Activated T-helper 2 cell treated with anti-CD3 and anti-CD28 coated beads, Interferon-gamma antibody, Interleukin-2, Interleukin-4, amounts not matched to agents 10 μg/mL and 5 μg/mL and 100 μg/mL, durations not matched to agents 14 hours and 24 hours and 36 hours (primary cell): Measurements from ENCODE around the gene MTOR. TPM values are rescaled to one million over a fixed set of nuclear protein-coding genes. Genes with fewer than 3 reads are reported as not detected.

Experiments
- DNase-seq: peaks from one replicate; pipeline ENCODE4 v3.0.0; 2021; ENCODE audit warnings: low spot score
- H3K27ac Mint-ChIP-seq: one replicate; pipeline ENCODE4 v1.8.0; 2021; ENCODE audit warnings: mixed read lengths
- H3K27me3 Mint-ChIP-seq: one replicate; pipeline ENCODE4 v1.8.0; 2021; ENCODE audit warnings: low read depth, mixed read lengths
- H3K36me3 Mint-ChIP-seq: one replicate; pipeline ENCODE4 v1.8.0; 2021; ENCODE audit warnings: low read depth, mixed read lengths
- H3K4me1 Mint-ChIP-seq: one replicate; pipeline ENCODE4 v1.8.0; 2021; ENCODE audit warnings: low read depth, mixed read lengths
- H3K4me3 Mint-ChIP-seq: one replicate; pipeline ENCODE4 v1.8.0; 2021; ENCODE audit warnings: low read depth, mild to moderate bottlenecking, moderate library complexity, mixed read lengths
- H3K9me3 Mint-ChIP-seq: one replicate; pipeline ENCODE4 v1.8.0; 2021; ENCODE audit warnings: mixed read lengths
- intact Hi-C: fragments of 100-400 bp; cut with micrococcal nuclease; formaldehyde crosslinking; loops from one replicate; pipeline ENCODE4 v1.15.1; 2023
- total RNA-seq: library from RNA; stranded (reverse); gene quantifications from 2 replicates; pipeline ENCODE4 v1.2.3, GENCODE V29; 2022

Gene MTOR
- total RNA-seq, 1 donor from 2014 or later = 44.5 TPM

- no peaks in the 10 kb centered on the region for H3K27me3 Mint-ChIP-seq
- H3K4me1 Mint-ChIP-seq = peaks cover 28% of the 10 kb centered on the region
- no peak overlapping the region for H3K27ac Mint-ChIP-seq
- DNase-seq = no peak
- intact Hi-C loops = no loop called here
- peak overlapping the region; percentile 1 for H3K4me3 Mint-ChIP-seq
- H3K9me3 Mint-ChIP-seq = no peaks in the 10 kb centered on the region
- peaks cover 59% of the 10 kb centered on the region for H3K36me3 Mint-ChIP-seq
Measured at GRCh38 chr1:11291049-11291448, 28.7 kb upstream of the MTOR start.

DNA sequence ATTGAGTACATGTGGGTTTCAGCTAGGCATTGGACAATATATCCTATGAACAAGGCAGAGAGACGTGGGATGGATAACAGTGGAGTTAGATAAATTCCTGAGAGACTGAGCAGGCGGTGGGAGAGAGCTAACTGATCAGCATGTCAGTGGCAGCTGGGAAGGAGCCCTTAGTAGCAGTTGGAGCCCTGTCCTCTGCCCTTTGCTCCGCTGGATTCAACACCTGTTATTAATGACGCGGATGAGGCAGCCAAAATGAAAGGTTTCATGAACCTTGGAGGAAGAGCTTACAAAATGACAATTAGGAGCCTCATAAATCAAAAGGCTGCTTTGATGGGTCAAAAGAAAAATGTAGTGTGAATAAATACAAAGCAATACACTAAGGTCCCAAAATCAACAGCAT is 26.7 kb upstream of the MTOR start:
- Mint-ChIP-seq H3K4me1 (peaks cover 36% of the 10 kb centered on the region), H3K4me3 (no peak overlapping the region), H3K9me3 (no peaks in the 10 kb centered on the region), H3K27ac (no peak overlapping the region), H3K27me3 (no peaks in the 10 kb centered on the region), H3K36me3 (peaks cover 62% of the 10 kb centered on the region)
- intact Hi-C loops = no loop called here
- DNase-seq = no peak

DNA sequence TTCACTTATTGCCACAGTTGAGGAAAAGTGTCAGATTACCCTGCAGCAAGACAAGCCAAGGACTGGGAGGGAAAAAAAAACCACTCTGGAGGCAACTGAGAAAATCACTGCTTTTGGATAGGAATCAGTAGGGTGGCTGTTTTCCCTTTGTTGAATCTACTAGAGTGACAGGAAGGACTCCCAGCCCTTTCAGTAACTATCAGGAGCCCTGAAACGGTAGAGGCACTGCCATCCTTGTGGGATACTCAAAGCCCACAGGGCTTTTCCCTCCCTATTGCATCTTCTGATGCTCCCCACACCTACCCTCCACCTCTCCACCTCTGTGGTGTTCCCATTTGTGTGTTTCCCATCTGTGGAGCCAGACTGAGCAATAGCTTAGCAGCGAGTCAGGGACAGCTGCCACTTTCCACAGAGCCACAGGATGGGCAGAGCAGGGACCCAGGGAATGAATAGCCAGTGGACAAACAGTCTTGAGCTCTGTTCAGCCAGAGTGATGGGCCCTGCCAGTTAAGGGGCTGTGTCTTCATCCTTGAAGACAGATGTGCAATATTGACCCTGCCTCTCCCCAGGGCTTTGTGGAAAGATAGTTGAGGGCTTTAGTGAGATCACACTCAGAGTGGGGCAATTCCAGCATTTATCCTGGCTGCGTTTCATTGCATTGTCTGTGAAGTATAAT is 24.5 kb upstream of the MTOR start:
- no peak for DNase-seq
- no peaks in the 10 kb centered on the region for H3K27me3 Mint-ChIP-seq
- H3K36me3 Mint-ChIP-seq = peaks cover 68% of the 10 kb centered on the region
- no peak overlapping the region for H3K27ac Mint-ChIP-seq
- intact Hi-C loops = no loop called here
- H3K4me3 Mint-ChIP-seq = no peak overlapping the region
- peaks cover 3% of the 10 kb centered on the region for H3K9me3 Mint-ChIP-seq
- H3K4me1 Mint-ChIP-seq = peaks cover 47% of the 10 kb centered on the region

DNA sequence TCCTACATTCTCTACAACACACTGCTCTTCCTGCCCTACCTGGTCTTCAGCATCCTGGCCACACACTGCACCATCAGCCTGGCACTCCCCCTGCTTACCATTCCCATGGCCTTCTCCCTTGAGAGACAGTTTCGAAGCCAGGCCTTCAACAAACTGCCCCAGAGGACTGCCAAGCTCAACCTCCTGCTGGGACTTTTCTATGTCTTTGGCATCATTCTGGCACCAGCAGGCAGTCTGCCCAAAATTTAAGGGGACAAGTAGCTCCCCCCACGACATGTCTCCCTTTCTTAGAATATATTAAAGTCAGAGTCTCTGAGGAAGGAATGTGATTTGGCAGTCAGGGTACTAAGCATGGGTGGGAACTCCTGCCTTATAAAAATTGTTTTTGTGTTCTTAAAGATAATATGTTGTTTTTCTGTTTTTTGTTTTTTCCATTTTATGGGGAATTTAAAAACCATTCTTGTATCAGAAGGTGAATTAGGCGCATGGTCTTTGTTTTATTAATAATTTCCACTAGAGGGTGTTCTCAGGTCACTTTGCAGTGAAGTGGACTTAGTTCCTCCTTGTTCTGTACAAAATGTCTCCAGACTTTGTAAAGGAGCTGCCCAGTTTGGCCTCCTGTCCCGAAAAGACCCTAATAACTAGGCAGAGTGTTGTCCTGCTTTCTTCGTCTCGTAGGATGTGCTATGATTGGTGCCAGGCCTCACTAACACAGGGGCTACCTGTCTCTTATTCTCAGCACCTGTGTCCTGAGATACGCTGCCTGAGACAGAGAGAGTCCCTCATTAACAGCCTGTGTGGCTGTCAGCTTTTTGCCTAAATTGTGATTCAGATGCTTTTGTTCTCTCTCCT is 23.8 kb upstream of the MTOR start:
- Mint-ChIP-seq H3K27ac (peak overlapping the region; percentile 5), H3K4me1 (peaks cover 51% of the 10 kb centered on the region), H3K9me3 (peaks cover 3% of the 10 kb centered on the region), H3K27me3 (no peaks in the 10 kb centered on the region), H3K4me3 (no peak overlapping the region), H3K36me3 (peaks cover 70% of the 10 kb centered on the region)
- intact Hi-C loops = no loop called here
- DNase-seq = no peak

DNA sequence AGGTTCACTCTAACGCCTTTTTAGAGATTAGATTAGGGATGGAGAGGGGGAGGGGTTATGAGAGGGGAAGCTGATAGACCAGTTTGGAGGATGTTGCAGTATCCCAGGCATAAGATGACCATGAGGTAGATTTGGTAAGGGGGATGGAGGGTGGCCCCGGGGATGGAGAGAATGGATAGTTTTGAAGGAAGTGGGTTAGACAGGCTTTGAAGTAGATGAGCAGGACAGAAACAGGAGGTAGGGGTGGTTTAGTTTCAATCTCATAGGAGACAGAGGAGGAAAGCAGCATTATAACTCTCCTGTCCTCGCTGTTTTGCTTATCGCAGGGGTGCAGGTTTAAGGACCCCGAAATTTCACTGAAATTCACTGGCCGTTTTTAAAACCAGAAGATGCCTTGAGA is 22.4 kb upstream of the MTOR start:
- Mint-ChIP-seq H3K27ac (peak overlapping the region; percentile 58), H3K36me3 (peaks cover 73% of the 10 kb centered on the region), H3K27me3 (no peaks in the 10 kb centered on the region), H3K4me3 (peak overlapping the region; percentile 47), H3K9me3 (peaks cover 3% of the 10 kb centered on the region), H3K4me1 (peaks cover 55% of the 10 kb centered on the region)
- DNase-seq = no peak
- intact Hi-C loops = no loop called here

DNA sequence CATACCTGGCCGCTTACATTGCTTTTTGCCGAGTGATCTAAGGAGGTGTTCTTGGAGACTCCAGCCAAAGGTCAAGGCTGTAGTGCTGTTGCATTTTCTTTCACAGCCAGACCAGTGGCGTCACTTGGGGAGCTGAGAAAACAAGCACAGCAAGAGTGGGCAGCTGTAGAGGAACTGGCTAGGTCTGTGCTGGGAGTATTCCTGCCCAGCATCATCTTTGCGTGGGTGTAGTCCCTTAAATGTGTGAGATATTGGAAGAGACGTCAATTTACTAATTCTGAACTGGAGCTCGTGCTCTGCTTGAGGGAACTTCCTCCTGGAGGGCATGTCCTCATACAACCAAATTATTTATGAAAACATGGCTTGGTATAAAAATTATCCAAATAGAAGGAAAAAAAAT is 20.8 kb upstream of the MTOR start:
- no peak overlapping the region for H3K27ac Mint-ChIP-seq
- H3K36me3 Mint-ChIP-seq = peaks cover 82% of the 10 kb centered on the region

GRCh38 chr1:11281518-11282331 is 19.4 kb upstream of the MTOR start:
- Mint-ChIP-seq H3K36me3 (peaks cover 85% of the 10 kb centered on the region), H3K27me3 (no peaks in the 10 kb centered on the region), H3K9me3 (peaks cover 3% of the 10 kb centered on the region), H3K4me1 (peaks cover 64% of the 10 kb centered on the region), H3K4me3 (peak overlapping the region; percentile 43), H3K27ac (peak overlapping the region; percentile 76)
- intact Hi-C loops = no loop called here
- no peak for DNase-seq

More for the DNA sequence above, 20.8 kb upstream of the MTOR start:
- intact Hi-C loops = no loop called here
- no peak for DNase-seq
- Mint-ChIP-seq H3K9me3 (peaks cover 3% of the 10 kb centered on the region), H3K27me3 (no peaks in the 10 kb centered on the region), H3K4me1 (peaks cover 63% of the 10 kb centered on the region), H3K4me3 (no peak overlapping the region)

DNA sequence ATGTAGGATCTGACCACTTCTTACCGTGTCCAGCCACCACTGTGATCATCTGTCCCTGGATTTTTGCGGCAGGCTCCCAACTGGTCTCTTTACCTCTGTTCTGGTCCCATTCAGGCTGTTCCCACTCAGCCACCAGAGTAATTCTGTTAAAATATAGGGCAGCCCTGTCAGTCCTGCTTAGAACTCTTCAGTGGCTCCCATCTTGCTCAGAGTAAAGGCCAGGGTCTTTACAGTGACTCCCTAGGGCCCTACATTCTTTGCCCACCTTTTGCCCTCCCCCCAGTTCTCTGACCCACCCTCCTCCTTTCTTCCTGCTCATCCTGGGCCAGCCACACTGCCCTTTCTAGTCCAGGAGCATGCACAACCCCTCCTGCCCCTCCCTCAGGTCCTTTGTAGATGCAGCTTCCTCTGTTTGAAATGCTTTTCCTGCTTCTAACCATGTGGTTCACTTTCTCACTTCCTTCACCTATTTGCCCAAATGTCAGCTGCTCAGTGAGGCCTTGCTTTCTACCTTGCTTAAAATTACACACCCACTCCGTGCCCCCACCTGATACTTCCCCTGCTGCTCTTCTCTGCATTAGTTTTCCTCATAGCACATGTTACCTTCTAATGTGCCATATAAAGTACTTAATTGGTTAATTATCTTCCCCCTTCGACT is 18.5 kb upstream of the MTOR start:
- H3K27me3 Mint-ChIP-seq = no peaks in the 10 kb centered on the region
- no peak for DNase-seq
- peak overlapping the region; percentile 76 for H3K27ac Mint-ChIP-seq
- H3K36me3 Mint-ChIP-seq = peaks cover 85% of the 10 kb centered on the region
- intact Hi-C loops = no loop called here
- H3K4me3 Mint-ChIP-seq = peak overlapping the region; percentile 43
- H3K4me1 Mint-ChIP-seq = peaks cover 66% of the 10 kb centered on the region
- H3K9me3 Mint-ChIP-seq = peaks cover 3% of the 10 kb centered on the region

DNA sequence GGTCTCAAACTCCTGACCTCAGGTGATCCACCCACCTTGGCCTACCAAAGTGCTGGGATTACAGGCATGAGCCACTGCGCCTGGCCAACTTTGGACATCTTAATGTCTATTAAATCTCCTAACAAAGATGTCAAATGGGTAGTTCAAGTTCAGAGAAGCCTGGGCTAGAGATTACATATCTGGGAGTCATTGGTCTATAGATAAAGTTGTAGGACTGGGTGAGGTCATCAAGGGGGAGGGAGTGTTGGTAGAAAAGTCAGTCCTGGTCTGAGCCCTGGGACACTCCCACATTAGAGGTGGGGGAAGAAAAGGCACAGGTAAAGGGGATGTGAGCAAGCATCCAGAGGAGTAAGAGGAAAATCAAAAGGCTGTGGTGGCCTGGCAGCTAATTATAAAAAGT is 17.3 kb upstream of the MTOR start:
- Mint-ChIP-seq H3K4me3 (no peak overlapping the region), H3K27me3 (no peaks in the 10 kb centered on the region), H3K9me3 (peaks cover 3% of the 10 kb centered on the region), H3K4me1 (peaks cover 64% of the 10 kb centered on the region), H3K36me3 (peaks cover 83% of the 10 kb centered on the region), H3K27ac (peak overlapping the region; percentile 7)
- no peak for DNase-seq
- intact Hi-C loops = loop anchor here (10.0 kb wide), 1 partner anchor 655 kb away; the partner anchor contains the start of gene PLOD1

- peaks cover 3% of the 10 kb centered on the region for H3K9me3 Mint-ChIP-seq
- no peak for DNase-seq
- intact Hi-C loops = loop anchor here (10.0 kb wide), 1 partner anchor 656 kb away; the partner anchor contains the start of gene PLOD1
- peaks cover 81% of the 10 kb centered on the region for H3K36me3 Mint-ChIP-seq
- H3K27me3 Mint-ChIP-seq = no peaks in the 10 kb centered on the region
- H3K4me3 Mint-ChIP-seq = no peak overlapping the region
- H3K4me1 Mint-ChIP-seq = peaks cover 60% of the 10 kb centered on the region
- H3K27ac Mint-ChIP-seq = no peak overlapping the region
Measured at GRCh38 chr1:11279152-11279551, 16.8 kb upstream of the MTOR start.

- Mint-ChIP-seq H3K27ac (peak overlapping the region; percentile 92), H3K27me3 (no peaks in the 10 kb centered on the region), H3K36me3 (peaks cover 37% of the 10 kb centered on the region), H3K9me3 (no peaks in the 10 kb centered on the region), H3K4me3 (peak overlapping the region; percentile 97), H3K4me1 (peaks cover 26% of the 10 kb centered on the region)
- intact Hi-C loops = loop anchor here (1.0 to 10.0 kb wide), 3 partner anchors 11 to 661 kb away; partner anchors contain the start of genes CLCN6, MTHFR, MTOR and PLOD1
- no peak for DNase-seq
Measured at GRCh38 chr1:11273595-11274234, 11.4 kb upstream of the MTOR start.
